Right atrium auricular region (tissue), 2 donors: Measurements from ENCODE around the gene ARSJ. TPM values are rescaled to one million over a fixed set of nuclear protein-coding genes. Genes with fewer than 3 reads are reported as not detected.

Experiments used
- DNase-seq: peaks from one replicate; pipeline ENCODE4 v3.0.0-alpha.2; 2019; ENCODE audit warnings: low spot score
- H3K27ac ChIP-seq, 2 donors: fragments of 200-600 bp; sonication (generic); 1 replicate in 1 of 2; 2 replicates in 1 of 2; pipeline ENCODE4 v1.5.1; 2016 to 2019
- H3K27me3 ChIP-seq, 2 donors: fragments of 200-600 bp; sonication (generic); one replicate each; pipeline versions ENCODE4 v1.5.1 to v1.6.0; 2017 to 2019
- H3K36me3 ChIP-seq: fragments of 200-600 bp; sonication (generic); one replicate; pipeline ENCODE4 v1.5.1; 2016
- H3K4me1 ChIP-seq, 2 donors: fragments of 200-600 bp; sonication (generic); one replicate each; pipeline versions ENCODE4 v1.5.1 to v1.6.0; 2017 to 2019
- H3K4me3 ChIP-seq, 2 donors: fragments of 200-600 bp; sonication (generic); 1 replicate in 1 of 2; 2 replicates in 1 of 2; pipeline ENCODE4 v1.5.1; 2017 to 2019; ENCODE audit warnings: mild to moderate bottlenecking in 1 of 2, moderate library complexity in 1 of 2
- H3K9me3 ChIP-seq, 2 donors: fragments of 200-600 bp; sonication (generic); one replicate each; pipeline ENCODE4 v1.5.1; 2019
- total RNA-seq, 2 donors: library from RNA; depleted of rRNA; stranded (reverse); fragments of >200 nt; gene quantifications; one replicate each; pipeline ENCODE4 v1.1.0, GENCODE V29; 2016
- TF ChIP-seq, protein P1 (sequence below), 2 donors: fragments of 200-600 bp; sonication (generic); IDR thresholded peaks; one replicate each; pipeline ENCODE4 v1.5.1; 2019; ENCODE audit warnings: antibody characterized with exemption in 2 of 2

ARSJ gene
- total RNA-seq, 2 donors from 2014 or later: 3.8 to 5.6 TPM

DNA sequence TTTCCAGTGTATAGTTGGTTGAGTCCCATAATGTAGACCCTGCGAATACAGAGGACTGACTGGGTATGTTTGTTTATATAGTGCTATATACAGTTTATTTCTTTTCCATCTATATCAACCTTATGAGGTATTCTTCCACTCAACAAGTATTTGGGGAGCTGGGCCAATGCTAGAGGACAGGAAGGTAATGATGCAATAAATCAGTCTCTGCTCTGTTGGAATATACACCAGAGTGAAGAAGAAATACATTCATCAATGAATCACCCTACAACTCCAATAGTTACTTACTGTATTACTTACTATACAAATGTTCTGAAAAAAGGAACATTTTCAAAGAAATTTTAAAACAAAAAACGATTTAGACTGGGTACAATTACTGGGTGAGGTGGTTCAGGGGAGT is 2.1 kb upstream of the ARSJ start:
- Histone ChIP-seq H3K4me3 (no peak overlapping the region), H3K27ac (no peak overlapping the region)
- no peak for DNase-seq

DNA sequence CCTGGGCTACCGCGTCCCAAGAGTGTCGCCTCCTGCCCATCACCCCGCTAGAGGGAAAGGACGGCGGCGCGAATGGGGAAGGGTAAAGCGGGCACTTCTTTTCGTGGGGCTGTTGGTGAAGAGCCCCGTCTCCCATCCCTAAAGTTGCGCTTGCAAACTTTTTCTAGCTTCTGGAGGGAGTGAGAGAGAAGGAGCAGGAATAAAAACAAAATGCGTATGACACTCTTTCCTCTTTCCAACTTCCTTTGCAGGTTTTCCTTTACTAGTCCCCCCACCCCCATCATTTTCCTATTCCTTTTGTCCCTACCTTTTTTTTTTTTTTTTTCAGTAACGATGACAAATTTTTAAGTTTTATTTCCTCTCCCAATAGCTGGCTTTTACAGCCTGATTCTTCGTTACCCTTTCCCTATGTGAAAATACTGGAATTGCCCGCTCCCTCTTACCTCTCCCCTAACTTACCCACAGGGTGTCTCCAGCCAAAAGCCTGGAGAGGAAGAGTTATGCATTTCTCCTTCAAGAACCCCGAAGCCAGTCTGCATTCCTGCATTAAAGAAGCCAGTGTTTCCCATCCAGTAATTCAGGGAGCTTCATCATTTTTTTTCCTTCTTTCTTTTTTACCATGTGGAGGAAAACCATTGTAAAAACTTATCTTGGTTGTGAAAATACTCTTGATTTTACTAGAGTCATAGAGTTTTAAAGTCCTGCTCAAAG is 613 bp upstream of the ARSJ start:
- no peaks in the 10 kb centered on the region for H3K36me3 ChIP-seq
- H3K27ac ChIP-seq: peak overlapping the region; percentile 74 to 89
- peak overlapping the region; percentile 56 to 57 for H3K4me3 ChIP-seq
- H3K4me1 ChIP-seq: peaks cover 0 to 14% of the 10 kb centered on the region in 2 donors
- H3K9me3 ChIP-seq: no peaks in the 10 kb centered on the region
- TF ChIP-seq, protein P1, sequence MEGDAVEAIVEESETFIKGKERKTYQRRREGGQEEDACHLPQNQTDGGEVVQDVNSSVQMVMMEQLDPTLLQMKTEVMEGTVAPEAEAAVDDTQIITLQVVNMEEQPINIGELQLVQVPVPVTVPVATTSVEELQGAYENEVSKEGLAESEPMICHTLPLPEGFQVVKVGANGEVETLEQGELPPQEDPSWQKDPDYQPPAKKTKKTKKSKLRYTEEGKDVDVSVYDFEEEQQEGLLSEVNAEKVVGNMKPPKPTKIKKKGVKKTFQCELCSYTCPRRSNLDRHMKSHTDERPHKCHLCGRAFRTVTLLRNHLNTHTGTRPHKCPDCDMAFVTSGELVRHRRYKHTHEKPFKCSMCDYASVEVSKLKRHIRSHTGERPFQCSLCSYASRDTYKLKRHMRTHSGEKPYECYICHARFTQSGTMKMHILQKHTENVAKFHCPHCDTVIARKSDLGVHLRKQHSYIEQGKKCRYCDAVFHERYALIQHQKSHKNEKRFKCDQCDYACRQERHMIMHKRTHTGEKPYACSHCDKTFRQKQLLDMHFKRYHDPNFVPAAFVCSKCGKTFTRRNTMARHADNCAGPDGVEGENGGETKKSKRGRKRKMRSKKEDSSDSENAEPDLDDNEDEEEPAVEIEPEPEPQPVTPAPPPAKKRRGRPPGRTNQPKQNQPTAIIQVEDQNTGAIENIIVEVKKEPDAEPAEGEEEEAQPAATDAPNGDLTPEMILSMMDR (IDR thresholded peaks at IDR 0.05): no peak
- H3K27me3 ChIP-seq: no peaks in the 10 kb centered on the region
- DNase-seq: no peak

More for the DNA sequence above, 2.1 kb upstream of the ARSJ start:
- TF ChIP-seq, protein P1 (IDR thresholded peaks at IDR 0.05): no peak
- H3K36me3 ChIP-seq: no peaks in the 10 kb centered on the region
- peaks cover 0 to 3% of the 10 kb centered on the region in 2 donors for H3K4me1 ChIP-seq
- no peaks in the 10 kb centered on the region for H3K27me3 ChIP-seq
- H3K9me3 ChIP-seq: no peaks in the 10 kb centered on the region

DNA sequence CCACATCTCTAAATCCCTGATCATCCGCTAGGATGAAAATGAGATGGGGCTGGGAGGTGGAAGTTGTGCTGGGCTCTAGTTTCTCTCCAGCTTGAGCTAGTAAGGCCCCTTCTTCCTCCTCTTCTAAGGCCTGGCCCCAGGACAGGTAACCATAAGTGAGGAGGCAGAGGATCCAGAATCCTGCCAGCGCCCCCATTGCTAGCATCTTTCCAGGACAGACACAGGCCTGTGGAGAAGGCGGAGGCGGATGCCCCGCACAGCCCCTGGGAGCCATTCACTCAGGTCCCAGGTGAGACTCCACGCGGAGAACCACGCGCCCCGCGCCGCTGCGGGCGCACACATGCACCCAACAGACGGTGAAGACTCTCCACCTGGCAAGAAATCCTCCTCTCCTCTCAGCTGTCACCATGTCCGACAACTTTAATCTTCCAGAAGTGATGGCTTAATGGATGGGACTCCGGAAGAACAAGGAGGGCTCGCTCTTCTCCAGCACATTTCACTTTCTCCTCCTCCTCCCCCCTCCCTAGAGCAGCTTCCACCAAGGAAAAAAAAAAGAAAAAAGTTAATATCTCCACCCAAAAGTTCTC is 793 bp downstream of the ARSJ start:
- H3K4me1 ChIP-seq: peaks cover 0 to 14% of the 10 kb centered on the region in 2 donors
- TF ChIP-seq, protein P1 (IDR thresholded peaks at IDR 0.05): no peak
- DNase-seq: no peak
- no peaks in the 10 kb centered on the region for H3K36me3 ChIP-seq
- no peaks in the 10 kb centered on the region for H3K27me3 ChIP-seq
- H3K4me3 ChIP-seq: peak overlapping the region; percentile 56 to 57
- H3K27ac ChIP-seq: peak overlapping the region; percentile 74 to 89
- H3K9me3 ChIP-seq: no peaks in the 10 kb centered on the region

DNA sequence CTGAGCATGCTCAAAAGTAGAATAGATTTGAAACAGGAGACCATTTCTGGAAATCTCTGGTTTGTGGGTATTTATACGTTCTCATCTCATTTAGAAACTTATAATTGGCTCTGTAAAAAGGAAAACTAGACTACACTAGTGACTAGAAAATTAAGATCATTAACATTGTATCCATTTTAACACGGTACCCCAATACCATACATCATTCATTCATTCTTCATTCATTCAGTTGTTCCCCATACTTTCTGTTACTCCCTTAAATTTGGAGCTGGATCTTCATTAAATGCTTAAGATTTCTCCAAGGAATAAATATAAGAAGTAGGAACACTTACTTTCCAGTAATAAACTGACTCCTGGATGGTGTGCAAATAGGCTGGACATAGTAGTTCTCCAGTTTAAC is 1.3 kb downstream of the ARSJ start:
- H3K9me3 ChIP-seq: no peaks in the 10 kb centered on the region
- H3K4me3 ChIP-seq: peak overlapping the region; percentile 56 to 57
- peaks cover 0 to 14% of the 10 kb centered on the region in 2 donors for H3K4me1 ChIP-seq
- H3K27ac ChIP-seq: peak overlapping the region; percentile 74 to 89
- no peaks in the 10 kb centered on the region for H3K27me3 ChIP-seq
- DNase-seq: no peak
- no peaks in the 10 kb centered on the region for H3K36me3 ChIP-seq
- TF ChIP-seq, protein P1 (IDR thresholded peaks at IDR 0.05): no peak

DNA sequence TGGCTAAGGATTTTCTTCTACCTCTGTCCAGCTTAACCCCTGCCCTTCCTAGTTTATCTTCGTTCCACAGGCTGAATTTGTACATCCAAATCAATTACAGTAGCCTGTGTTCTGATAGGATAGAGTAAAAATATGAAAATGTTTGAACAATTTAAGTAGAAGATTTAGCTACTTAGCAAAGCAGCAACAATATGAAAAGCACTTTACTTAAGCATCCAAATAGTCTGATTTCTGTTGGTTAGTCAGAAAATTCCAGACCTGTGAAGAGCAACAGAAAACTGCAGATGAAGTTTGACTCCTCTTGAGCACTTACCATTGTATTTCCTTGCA is 2.0 kb downstream of the ARSJ start:
- peak overlapping the region in 1 of 2 donors; percentile 2 for H3K27ac ChIP-seq
- no peaks in the 10 kb centered on the region for H3K9me3 ChIP-seq
- no peaks in the 10 kb centered on the region for H3K36me3 ChIP-seq
- TF ChIP-seq, protein P1 (IDR thresholded peaks at IDR 0.05): no peak
- peak overlapping the region; percentile 12 to 57 for H3K4me3 ChIP-seq
- H3K27me3 ChIP-seq: no peaks in the 10 kb centered on the region
- H3K4me1 ChIP-seq: peaks cover 0 to 14% of the 10 kb centered on the region in 2 donors
- no peak for DNase-seq
